ENCODE data around the gene WWOX.

Gene WWOX

GRCh38 chr16:78489072-78489471 is 389.6 kb downstream of the WWOX start:
- no peaks in the 10 kb centered on the region for H3K36me3 ChIP-seq (ENCODE audit: control insufficient read depth in 2 of 2, insufficient read depth in 2 of 2, low read length in 2 of 2)
- H3K9me3 ChIP-seq (ENCODE audit: control insufficient read depth in 2 of 2, low read length in 2 of 2), result no peaks in the 10 kb centered on the region
- no peak overlapping the region for H3K9ac ChIP-seq (ENCODE audit: low read depth in 1 of 2, low read length in 2 of 2)
- H3K4me3 ChIP-seq (ENCODE audit: low read length in 2 of 2), result no peak overlapping the region
- H3K4me1 ChIP-seq (ENCODE audit: control insufficient read depth in 2 of 2, insufficient read depth in 2 of 2, low read length in 2 of 2), result no peaks in the 10 kb centered on the region
- no peak overlapping the region for H3K27ac ChIP-seq (ENCODE audit: low read depth in 2 of 2, low read length in 2 of 2)
- no peaks in the 10 kb centered on the region for H3K27me3 ChIP-seq (ENCODE audit: control insufficient read depth in 2 of 2, insufficient read depth in 2 of 2, low read length in 2 of 2)

GRCh38 chr16:78489631-78490030 is 390.2 kb downstream of the WWOX start:
- H3K27me3 ChIP-seq (ENCODE audit: control insufficient read depth in 2 of 2, insufficient read depth in 2 of 2, low read length in 2 of 2), result no peaks in the 10 kb centered on the region
- H3K4me3 ChIP-seq (ENCODE audit: low read length in 2 of 2), result no peak overlapping the region
- no peak overlapping the region for H3K27ac ChIP-seq (ENCODE audit: low read depth in 2 of 2, low read length in 2 of 2)
- H3K9me3 ChIP-seq (ENCODE audit: control insufficient read depth in 2 of 2, low read length in 2 of 2), result no peaks in the 10 kb centered on the region
- no peaks in the 10 kb centered on the region for H3K36me3 ChIP-seq (ENCODE audit: control insufficient read depth in 2 of 2, insufficient read depth in 2 of 2, low read length in 2 of 2)
- H3K9ac ChIP-seq (ENCODE audit: low read depth in 1 of 2, low read length in 2 of 2), result no peak overlapping the region
- H3K4me1 ChIP-seq (ENCODE audit: control insufficient read depth in 2 of 2, insufficient read depth in 2 of 2, low read length in 2 of 2), result no peaks in the 10 kb centered on the region

- no peaks in the 10 kb centered on the region for H3K9me3 ChIP-seq (ENCODE audit: control insufficient read depth in 2 of 2, low read length in 2 of 2)
- H3K36me3 ChIP-seq (ENCODE audit: control insufficient read depth in 2 of 2, insufficient read depth in 2 of 2, low read length in 2 of 2), result no peaks in the 10 kb centered on the region
- H3K27ac ChIP-seq (ENCODE audit: low read depth in 2 of 2, low read length in 2 of 2), result no peak overlapping the region
- H3K27me3 ChIP-seq (ENCODE audit: control insufficient read depth in 2 of 2, insufficient read depth in 2 of 2, low read length in 2 of 2), result no peaks in the 10 kb centered on the region
- no peak overlapping the region for H3K9ac ChIP-seq (ENCODE audit: low read depth in 1 of 2, low read length in 2 of 2)
- H3K4me3 ChIP-seq (ENCODE audit: low read length in 2 of 2), result no peak overlapping the region
- H3K4me1 ChIP-seq (ENCODE audit: control insufficient read depth in 2 of 2, insufficient read depth in 2 of 2, low read length in 2 of 2), result no peaks in the 10 kb centered on the region
Measured at GRCh38 chr16:78490431-78490830, 391.0 kb downstream of the WWOX start.

DNA sequence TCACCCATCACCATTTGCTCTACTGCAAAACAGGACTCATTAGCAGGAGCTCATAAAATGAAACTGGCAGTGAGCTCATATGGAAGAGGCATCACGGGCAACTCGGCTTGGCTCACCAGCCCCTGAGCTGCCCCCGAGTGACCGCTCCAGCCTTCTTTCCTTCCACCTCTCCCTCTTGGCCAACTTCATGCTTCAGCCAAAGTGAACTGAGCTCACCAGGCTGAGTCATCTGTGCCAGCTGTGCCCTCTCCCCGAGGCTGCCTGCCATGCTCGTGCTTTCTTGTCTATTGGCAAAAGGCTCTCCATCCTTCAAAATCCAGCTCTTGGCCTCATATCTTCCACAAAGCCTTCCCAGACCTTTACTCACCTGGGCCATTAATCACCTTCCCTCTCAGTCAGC is 391.4 kb downstream of the WWOX start:
- Histone ChIP-seq H3K9ac (ENCODE audit: low read depth in 1 of 2, low read length in 2 of 2) (no peak overlapping the region), H3K4me1 (ENCODE audit: control insufficient read depth in 2 of 2, insufficient read depth in 2 of 2, low read length in 2 of 2) (no peaks in the 10 kb centered on the region), H3K36me3 (ENCODE audit: control insufficient read depth in 2 of 2, insufficient read depth in 2 of 2, low read length in 2 of 2) (no peaks in the 10 kb centered on the region), H3K9me3 (ENCODE audit: control insufficient read depth in 2 of 2, low read length in 2 of 2) (no peaks in the 10 kb centered on the region), H3K27me3 (ENCODE audit: control insufficient read depth in 2 of 2, insufficient read depth in 2 of 2, low read length in 2 of 2) (no peaks in the 10 kb centered on the region), H3K27ac (ENCODE audit: low read depth in 2 of 2, low read length in 2 of 2) (no peak overlapping the region), H3K4me3 (ENCODE audit: low read length in 2 of 2) (no peak overlapping the region)

DNA sequence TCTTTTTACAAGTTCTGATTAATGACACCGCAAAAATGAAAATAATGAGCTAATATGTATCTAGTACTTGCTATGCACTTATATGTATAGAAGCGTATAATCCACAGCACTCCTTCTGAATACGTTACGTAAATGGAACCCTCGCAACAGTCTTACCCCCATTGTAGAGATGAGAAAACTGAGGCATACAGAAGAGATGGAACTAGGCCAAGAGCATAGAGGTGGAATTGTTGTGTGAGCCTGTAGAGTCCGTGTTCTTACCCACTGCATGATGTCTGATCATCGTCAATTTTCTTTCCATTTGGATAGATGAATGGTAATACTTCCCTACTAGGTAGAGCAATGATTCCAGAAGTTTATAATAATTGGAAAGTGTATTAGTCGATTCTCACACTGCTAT is 394.1 kb downstream of the WWOX start:
- no peaks in the 10 kb centered on the region for H3K36me3 ChIP-seq (ENCODE audit: control insufficient read depth in 2 of 2, insufficient read depth in 2 of 2, low read length in 2 of 2)
- peaks cover 0 to 2% of the 10 kb centered on the region in 2 donors for H3K4me1 ChIP-seq (ENCODE audit: control insufficient read depth in 2 of 2, insufficient read depth in 2 of 2, low read length in 2 of 2)
- H3K9ac ChIP-seq (ENCODE audit: low read depth in 1 of 2, low read length in 2 of 2), result no peak overlapping the region
- no peaks in the 10 kb centered on the region for H3K9me3 ChIP-seq (ENCODE audit: control insufficient read depth in 2 of 2, low read length in 2 of 2)
- H3K27me3 ChIP-seq (ENCODE audit: control insufficient read depth in 2 of 2, insufficient read depth in 2 of 2, low read length in 2 of 2), result no peaks in the 10 kb centered on the region
- no peak overlapping the region for H3K4me3 ChIP-seq (ENCODE audit: low read length in 2 of 2)
- H3K27ac ChIP-seq (ENCODE audit: low read depth in 2 of 2, low read length in 2 of 2), result no peak overlapping the region

- Histone ChIP-seq H3K9me3 (ENCODE audit: control insufficient read depth in 2 of 2, low read length in 2 of 2) (no peaks in the 10 kb centered on the region), H3K27ac (ENCODE audit: low read depth in 2 of 2, low read length in 2 of 2) (no peak overlapping the region), H3K4me3 (ENCODE audit: low read length in 2 of 2) (no peak overlapping the region), H3K9ac (ENCODE audit: low read depth in 1 of 2, low read length in 2 of 2) (no peak overlapping the region), H3K27me3 (ENCODE audit: control insufficient read depth in 2 of 2, insufficient read depth in 2 of 2, low read length in 2 of 2) (no peaks in the 10 kb centered on the region), H3K36me3 (ENCODE audit: control insufficient read depth in 2 of 2, insufficient read depth in 2 of 2, low read length in 2 of 2) (no peaks in the 10 kb centered on the region), H3K4me1 (ENCODE audit: control insufficient read depth in 2 of 2, insufficient read depth in 2 of 2, low read length in 2 of 2) (peaks cover 0 to 3% of the 10 kb centered on the region in 2 donors)
Measured at GRCh38 chr16:78494105-78494504, 394.7 kb downstream of the WWOX start.

DNA sequence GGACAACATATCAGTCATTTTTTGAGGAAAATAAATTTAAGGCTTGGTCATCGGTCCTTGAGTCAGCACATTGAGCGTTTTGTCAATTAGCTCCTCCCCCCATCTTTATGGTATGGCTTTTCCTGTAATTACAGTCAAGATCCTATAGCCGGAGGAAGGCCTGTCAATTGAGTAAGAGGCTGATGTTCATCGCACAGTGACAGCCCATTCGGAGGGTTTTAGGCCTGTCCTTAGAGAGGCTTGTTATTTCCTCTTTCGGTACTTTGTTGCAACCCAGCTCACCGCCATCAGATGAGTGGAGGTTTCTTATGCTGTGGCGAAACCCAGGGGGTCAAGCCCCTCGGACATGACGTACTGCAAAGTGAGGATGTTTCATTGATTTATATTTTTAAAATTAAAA is 395.2 kb downstream of the WWOX start:
- Histone ChIP-seq H3K4me1 (ENCODE audit: control insufficient read depth in 2 of 2, insufficient read depth in 2 of 2, low read length in 2 of 2) (peaks cover 0 to 3% of the 10 kb centered on the region in 2 donors), H3K36me3 (ENCODE audit: control insufficient read depth in 2 of 2, insufficient read depth in 2 of 2, low read length in 2 of 2) (no peaks in the 10 kb centered on the region), H3K9ac (ENCODE audit: low read depth in 1 of 2, low read length in 2 of 2) (no peak overlapping the region), H3K9me3 (ENCODE audit: control insufficient read depth in 2 of 2, low read length in 2 of 2) (no peaks in the 10 kb centered on the region), H3K4me3 (ENCODE audit: low read length in 2 of 2) (no peak overlapping the region), H3K27me3 (ENCODE audit: control insufficient read depth in 2 of 2, insufficient read depth in 2 of 2, low read length in 2 of 2) (no peaks in the 10 kb centered on the region), H3K27ac (ENCODE audit: low read depth in 2 of 2, low read length in 2 of 2) (no peak overlapping the region)

- Histone ChIP-seq H3K4me3 (ENCODE audit: low read length in 2 of 2) (no peak overlapping the region), H3K9me3 (ENCODE audit: control insufficient read depth in 2 of 2, low read length in 2 of 2) (no peaks in the 10 kb centered on the region), H3K36me3 (ENCODE audit: control insufficient read depth in 2 of 2, insufficient read depth in 2 of 2, low read length in 2 of 2) (no peaks in the 10 kb centered on the region), H3K27ac (ENCODE audit: low read depth in 2 of 2, low read length in 2 of 2) (no peak overlapping the region), H3K27me3 (ENCODE audit: control insufficient read depth in 2 of 2, insufficient read depth in 2 of 2, low read length in 2 of 2) (no peaks in the 10 kb centered on the region), H3K4me1 (ENCODE audit: control insufficient read depth in 2 of 2, insufficient read depth in 2 of 2, low read length in 2 of 2) (peaks cover 0 to 3% of the 10 kb centered on the region in 2 donors), H3K9ac (ENCODE audit: low read depth in 1 of 2, low read length in 2 of 2) (no peak overlapping the region)
Measured at GRCh38 chr16:78496189-78496588, 396.7 kb downstream of the WWOX start.

DNA sequence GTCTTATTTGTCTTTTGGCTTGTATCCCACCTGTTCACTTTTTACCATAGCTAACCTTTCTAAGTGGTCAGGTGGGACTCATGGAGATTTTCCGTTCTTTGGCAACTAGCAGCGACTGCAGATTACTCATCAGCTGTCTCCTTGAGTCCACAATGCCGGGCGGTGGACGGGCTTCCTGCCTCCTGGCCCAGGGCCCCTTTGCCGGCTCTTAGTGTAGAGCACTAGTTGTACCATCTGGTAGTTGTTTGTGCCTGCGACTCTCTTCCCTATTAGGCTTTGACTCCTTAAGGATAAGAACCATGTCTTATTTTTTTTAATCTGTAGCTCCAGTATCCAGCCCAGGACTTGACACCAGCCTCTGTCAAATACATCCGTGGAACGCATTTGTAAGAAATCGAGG is 399.9 kb downstream of the WWOX start:
- H3K4me1 ChIP-seq (ENCODE audit: control insufficient read depth in 2 of 2, insufficient read depth in 2 of 2, low read length in 2 of 2), result peaks cover 0 to 3% of the 10 kb centered on the region in 2 donors
- no peak overlapping the region for H3K4me3 ChIP-seq (ENCODE audit: low read length in 2 of 2)
- H3K27me3 ChIP-seq (ENCODE audit: control insufficient read depth in 2 of 2, insufficient read depth in 2 of 2, low read length in 2 of 2), result no peaks in the 10 kb centered on the region
- no peak overlapping the region for H3K9ac ChIP-seq (ENCODE audit: low read depth in 1 of 2, low read length in 2 of 2)
- H3K9me3 ChIP-seq (ENCODE audit: control insufficient read depth in 2 of 2, low read length in 2 of 2), result no peaks in the 10 kb centered on the region
- H3K27ac ChIP-seq (ENCODE audit: low read depth in 2 of 2, low read length in 2 of 2), result no peak overlapping the region
- no peaks in the 10 kb centered on the region for H3K36me3 ChIP-seq (ENCODE audit: control insufficient read depth in 2 of 2, insufficient read depth in 2 of 2, low read length in 2 of 2)

DNA sequence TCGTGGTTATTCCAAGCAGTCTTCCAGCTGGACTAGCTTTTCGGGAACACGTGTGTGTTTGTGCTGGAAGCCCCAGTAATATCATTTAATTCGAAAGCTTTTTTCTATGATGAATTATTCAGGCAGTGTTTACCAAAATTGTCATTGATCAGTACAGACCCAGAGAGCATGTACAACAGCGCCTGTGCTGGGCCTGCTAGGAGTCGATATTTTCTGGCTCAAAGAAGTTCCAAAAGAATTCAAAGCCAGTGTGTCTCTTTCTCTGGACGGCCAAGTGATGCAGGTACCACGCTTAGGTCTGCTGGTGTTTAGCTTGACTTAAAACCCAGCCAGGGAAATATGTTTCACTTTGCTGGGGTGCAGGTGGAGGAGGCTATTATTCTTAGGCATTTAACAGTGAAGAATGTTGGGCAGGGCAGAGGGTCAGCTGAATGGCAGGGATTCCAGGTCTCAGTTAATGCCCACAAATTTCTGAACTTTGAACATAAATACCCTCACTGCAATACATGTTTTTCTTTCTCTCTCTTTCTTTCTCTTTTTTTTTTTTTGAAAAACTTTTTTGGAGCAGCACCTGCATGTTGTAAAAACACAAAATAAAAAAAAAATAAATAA is 401.3 kb downstream of the WWOX start:
- Histone ChIP-seq H3K9ac (ENCODE audit: low read depth in 1 of 2, low read length in 2 of 2) (no peak overlapping the region), H3K36me3 (ENCODE audit: control insufficient read depth in 2 of 2, insufficient read depth in 2 of 2, low read length in 2 of 2) (no peaks in the 10 kb centered on the region), H3K27me3 (ENCODE audit: control insufficient read depth in 2 of 2, insufficient read depth in 2 of 2, low read length in 2 of 2) (no peaks in the 10 kb centered on the region), H3K27ac (ENCODE audit: low read depth in 2 of 2, low read length in 2 of 2) (no peak overlapping the region), H3K4me3 (ENCODE audit: low read length in 2 of 2) (no peak overlapping the region), H3K4me1 (ENCODE audit: control insufficient read depth in 2 of 2, insufficient read depth in 2 of 2, low read length in 2 of 2) (peaks cover 0 to 3% of the 10 kb centered on the region in 2 donors), H3K9me3 (ENCODE audit: control insufficient read depth in 2 of 2, low read length in 2 of 2) (no peaks in the 10 kb centered on the region)

DNA sequence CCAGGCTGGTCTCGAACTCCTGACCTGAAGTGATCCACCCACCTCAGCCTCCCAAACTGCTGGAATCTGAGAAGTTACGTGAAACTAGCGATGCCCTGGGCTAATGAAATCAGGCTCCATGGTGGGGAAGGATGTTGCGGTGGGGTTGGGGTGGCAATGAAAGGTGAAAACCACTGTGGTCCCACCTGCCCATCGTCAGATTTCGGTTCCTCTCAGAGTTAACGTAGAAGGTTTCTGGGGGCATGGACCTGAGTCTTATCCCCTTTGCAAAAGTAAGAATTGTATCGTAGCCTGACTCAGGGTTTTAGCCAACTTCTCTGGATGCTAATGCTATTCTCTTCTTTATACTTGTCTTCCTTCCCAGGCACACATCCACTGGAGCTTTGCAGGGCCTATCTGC is 402.3 kb downstream of the WWOX start:
- Histone ChIP-seq H3K27me3 (ENCODE audit: control insufficient read depth in 2 of 2, insufficient read depth in 2 of 2, low read length in 2 of 2) (no peaks in the 10 kb centered on the region), H3K9me3 (ENCODE audit: control insufficient read depth in 2 of 2, low read length in 2 of 2) (no peaks in the 10 kb centered on the region), H3K4me3 (ENCODE audit: low read length in 2 of 2) (no peak overlapping the region), H3K36me3 (ENCODE audit: control insufficient read depth in 2 of 2, insufficient read depth in 2 of 2, low read length in 2 of 2) (no peaks in the 10 kb centered on the region), H3K9ac (ENCODE audit: low read depth in 1 of 2, low read length in 2 of 2) (no peak overlapping the region), H3K4me1 (ENCODE audit: control insufficient read depth in 2 of 2, insufficient read depth in 2 of 2, low read length in 2 of 2) (peaks cover 0 to 3% of the 10 kb centered on the region in 2 donors), H3K27ac (ENCODE audit: low read depth in 2 of 2, low read length in 2 of 2) (no peak overlapping the region)

Measured in mucosa of rectum (tissue), 2 donors.